H1 (cell line): Measurements from ENCODE around the gene C1orf174. TPM values are rescaled to one million over a fixed set of nuclear protein-coding genes. Genes with fewer than 3 reads are reported as not detected.

Experiments used
- KDM1A ChIP-seq: fragments of 200-600, 300-600 bp; sonication (generic); IDR thresholded peaks from 2 replicates; pipeline ENCODE4 v1.7.1; 2016; ENCODE audit warnings: mild to moderate bottlenecking, low read length, borderline replicate concordance
- KDM5A ChIP-seq: fragments of 200-600 bp; IDR thresholded peaks from 2 replicates; pipeline ENCODE4 v1.7.1; 2012; ENCODE audit warnings: mild to moderate bottlenecking, low read length, inconsistent platforms, mixed read lengths
- PHF8 ChIP-seq: fragments of 200-600 bp; sonication (generic); conservative IDR thresholded peaks from 2 replicates; pipeline ENCODE4 v1.7.1; 2012; ENCODE audit warnings: low read depth, mild to moderate bottlenecking, inconsistent platforms, low read length, moderate library complexity
- RNF2 ChIP-seq: fragments of 200-900, 300-1000 bp; sonication (generic); IDR thresholded peaks from 2 replicates; pipeline ENCODE4 v1.7.1; 2016; ENCODE audit warnings: borderline replicate concordance, low read depth, mild to moderate bottlenecking, antibody characterized with exemption, low read length; ENCODE audit not compliant: poor library complexity, severe bottlenecking; ENCODE audit errors: missing control alignments
- SP1 ChIP-seq: IDR thresholded peaks from 2 replicates; pipeline ENCODE4 v1.6.1; 2011; ENCODE audit warnings: low read depth, low read length
- polyA plus RNA-seq, 7 experiments: library from polyadenylated mRNA; depleted of rRNA in 3 of 7; stranded (reverse) in 5 of 7; unstranded in 2 of 7; fragments of >200 nt in 5 of 7; fragments of 200-250 nt in 2 of 7; gene quantifications; 1 replicate in 5 of 7; 2 replicates in 1 of 7; 4 replicates in 1 of 7; pipeline versions ENCODE4 v1.2.1 to v1.2.3, GENCODE V29; 2011 to 2013; ENCODE audit warnings: missing spikeins in 2 of 7, mixed read lengths in 2 of 7
- total RNA-seq: library from RNA; stranded (reverse); fragmentation: NEBNext Ultra II Directional; extraction: Animal tissue kit (Norgen Biotek cat#: 25700); gene quantifications from 2 replicates; pipeline ENCODE4 v1.2.1, GENCODE V29; 2021
- TF ChIP-seq, protein P1 (sequence below): fragments of 300-600 bp; sonication (generic); IDR thresholded peaks from 2 replicates; pipeline ENCODE4 v1.7.1; 2012; ENCODE audit warnings: low read length, moderate library complexity, mild to moderate bottlenecking, inconsistent platforms; ENCODE audit not compliant: insufficient replicate concordance

Gene C1orf174
- total and polyA plus RNA-seq, 2 of the 8 experiments (the other 6 are each of a cell fraction or from before 2014, with no cell fraction given): 28.4 to 32.4 TPM

DNA sequence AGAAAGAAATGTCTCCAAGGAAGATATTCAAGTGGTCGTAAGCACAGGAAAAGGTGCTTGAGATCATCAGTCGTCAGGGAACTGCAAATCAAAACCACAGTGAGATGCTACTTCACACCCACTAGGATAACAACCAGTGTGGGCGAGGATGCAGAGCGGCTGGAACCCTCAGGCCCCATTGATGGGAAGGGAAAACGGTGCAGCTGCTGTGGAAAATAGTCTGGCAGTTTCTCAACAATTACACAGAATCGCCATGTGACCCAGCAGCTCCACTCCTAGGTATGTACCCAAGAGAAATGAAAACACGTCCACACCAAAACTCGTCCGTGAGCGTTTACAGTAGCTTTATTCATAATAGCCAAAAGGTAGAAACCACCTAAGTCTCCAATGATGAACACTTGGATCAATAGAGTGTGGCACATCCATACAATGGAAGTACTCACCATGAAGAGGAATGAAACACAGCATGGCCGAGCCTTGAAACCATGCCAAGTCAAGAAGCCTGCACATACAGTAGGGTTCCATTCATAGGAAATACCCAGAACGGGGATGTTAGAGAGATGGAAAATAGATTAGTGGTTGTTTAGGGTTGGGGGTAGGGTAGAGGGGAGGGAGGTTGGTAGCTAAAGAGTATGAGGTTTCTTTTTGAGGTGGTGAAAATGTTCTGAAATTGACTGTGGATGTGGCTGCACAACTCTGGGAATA, 36.7 kb downstream of the C1orf174 start (continued):
- TF ChIP-seq RNF2: no peak
- TF ChIP-seq KDM5A: no peak
- TF ChIP-seq, protein P1, sequence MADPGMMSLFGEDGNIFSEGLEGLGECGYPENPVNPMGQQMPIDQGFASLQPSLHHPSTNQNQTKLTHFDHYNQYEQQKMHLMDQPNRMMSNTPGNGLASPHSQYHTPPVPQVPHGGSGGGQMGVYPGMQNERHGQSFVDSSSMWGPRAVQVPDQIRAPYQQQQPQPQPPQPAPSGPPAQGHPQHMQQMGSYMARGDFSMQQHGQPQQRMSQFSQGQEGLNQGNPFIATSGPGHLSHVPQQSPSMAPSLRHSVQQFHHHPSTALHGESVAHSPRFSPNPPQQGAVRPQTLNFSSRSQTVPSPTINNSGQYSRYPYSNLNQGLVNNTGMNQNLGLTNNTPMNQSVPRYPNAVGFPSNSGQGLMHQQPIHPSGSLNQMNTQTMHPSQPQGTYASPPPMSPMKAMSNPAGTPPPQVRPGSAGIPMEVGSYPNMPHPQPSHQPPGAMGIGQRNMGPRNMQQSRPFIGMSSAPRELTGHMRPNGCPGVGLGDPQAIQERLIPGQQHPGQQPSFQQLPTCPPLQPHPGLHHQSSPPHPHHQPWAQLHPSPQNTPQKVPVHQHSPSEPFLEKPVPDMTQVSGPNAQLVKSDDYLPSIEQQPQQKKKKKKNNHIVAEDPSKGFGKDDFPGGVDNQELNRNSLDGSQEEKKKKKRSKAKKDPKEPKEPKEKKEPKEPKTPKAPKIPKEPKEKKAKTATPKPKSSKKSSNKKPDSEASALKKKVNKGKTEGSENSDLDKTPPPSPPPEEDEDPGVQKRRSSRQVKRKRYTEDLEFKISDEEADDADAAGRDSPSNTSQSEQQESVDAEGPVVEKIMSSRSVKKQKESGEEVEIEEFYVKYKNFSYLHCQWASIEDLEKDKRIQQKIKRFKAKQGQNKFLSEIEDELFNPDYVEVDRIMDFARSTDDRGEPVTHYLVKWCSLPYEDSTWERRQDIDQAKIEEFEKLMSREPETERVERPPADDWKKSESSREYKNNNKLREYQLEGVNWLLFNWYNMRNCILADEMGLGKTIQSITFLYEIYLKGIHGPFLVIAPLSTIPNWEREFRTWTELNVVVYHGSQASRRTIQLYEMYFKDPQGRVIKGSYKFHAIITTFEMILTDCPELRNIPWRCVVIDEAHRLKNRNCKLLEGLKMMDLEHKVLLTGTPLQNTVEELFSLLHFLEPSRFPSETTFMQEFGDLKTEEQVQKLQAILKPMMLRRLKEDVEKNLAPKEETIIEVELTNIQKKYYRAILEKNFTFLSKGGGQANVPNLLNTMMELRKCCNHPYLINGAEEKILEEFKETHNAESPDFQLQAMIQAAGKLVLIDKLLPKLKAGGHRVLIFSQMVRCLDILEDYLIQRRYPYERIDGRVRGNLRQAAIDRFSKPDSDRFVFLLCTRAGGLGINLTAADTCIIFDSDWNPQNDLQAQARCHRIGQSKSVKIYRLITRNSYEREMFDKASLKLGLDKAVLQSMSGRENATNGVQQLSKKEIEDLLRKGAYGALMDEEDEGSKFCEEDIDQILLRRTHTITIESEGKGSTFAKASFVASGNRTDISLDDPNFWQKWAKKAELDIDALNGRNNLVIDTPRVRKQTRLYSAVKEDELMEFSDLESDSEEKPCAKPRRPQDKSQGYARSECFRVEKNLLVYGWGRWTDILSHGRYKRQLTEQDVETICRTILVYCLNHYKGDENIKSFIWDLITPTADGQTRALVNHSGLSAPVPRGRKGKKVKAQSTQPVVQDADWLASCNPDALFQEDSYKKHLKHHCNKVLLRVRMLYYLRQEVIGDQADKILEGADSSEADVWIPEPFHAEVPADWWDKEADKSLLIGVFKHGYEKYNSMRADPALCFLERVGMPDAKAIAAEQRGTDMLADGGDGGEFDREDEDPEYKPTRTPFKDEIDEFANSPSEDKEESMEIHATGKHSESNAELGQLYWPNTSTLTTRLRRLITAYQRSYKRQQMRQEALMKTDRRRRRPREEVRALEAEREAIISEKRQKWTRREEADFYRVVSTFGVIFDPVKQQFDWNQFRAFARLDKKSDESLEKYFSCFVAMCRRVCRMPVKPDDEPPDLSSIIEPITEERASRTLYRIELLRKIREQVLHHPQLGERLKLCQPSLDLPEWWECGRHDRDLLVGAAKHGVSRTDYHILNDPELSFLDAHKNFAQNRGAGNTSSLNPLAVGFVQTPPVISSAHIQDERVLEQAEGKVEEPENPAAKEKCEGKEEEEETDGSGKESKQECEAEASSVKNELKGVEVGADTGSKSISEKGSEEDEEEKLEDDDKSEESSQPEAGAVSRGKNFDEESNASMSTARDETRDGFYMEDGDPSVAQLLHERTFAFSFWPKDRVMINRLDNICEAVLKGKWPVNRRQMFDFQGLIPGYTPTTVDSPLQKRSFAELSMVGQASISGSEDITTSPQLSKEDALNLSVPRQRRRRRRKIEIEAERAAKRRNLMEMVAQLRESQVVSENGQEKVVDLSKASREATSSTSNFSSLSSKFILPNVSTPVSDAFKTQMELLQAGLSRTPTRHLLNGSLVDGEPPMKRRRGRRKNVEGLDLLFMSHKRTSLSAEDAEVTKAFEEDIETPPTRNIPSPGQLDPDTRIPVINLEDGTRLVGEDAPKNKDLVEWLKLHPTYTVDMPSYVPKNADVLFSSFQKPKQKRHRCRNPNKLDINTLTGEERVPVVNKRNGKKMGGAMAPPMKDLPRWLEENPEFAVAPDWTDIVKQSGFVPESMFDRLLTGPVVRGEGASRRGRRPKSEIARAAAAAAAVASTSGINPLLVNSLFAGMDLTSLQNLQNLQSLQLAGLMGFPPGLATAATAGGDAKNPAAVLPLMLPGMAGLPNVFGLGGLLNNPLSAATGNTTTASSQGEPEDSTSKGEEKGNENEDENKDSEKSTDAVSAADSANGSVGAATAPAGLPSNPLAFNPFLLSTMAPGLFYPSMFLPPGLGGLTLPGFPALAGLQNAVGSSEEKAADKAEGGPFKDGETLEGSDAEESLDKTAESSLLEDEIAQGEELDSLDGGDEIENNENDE: no peak
- TF ChIP-seq KDM1A: no peak
- no peak for TF ChIP-seq SP1
- no peak for TF ChIP-seq PHF8
- TF ChIP-seq, all 59 proteins: peak for 0
